GM15510 (cell line): Measurements from ENCODE around the gene RAD51B.

Experiments
- POLR2A ChIP-seq: IDR thresholded peaks from 3 replicates; pipeline ENCODE4 v1.6.1; 2011; ENCODE audit warnings: borderline replicate concordance; ENCODE audit not compliant: insufficient read length; ENCODE audit errors: extremely low read depth

The RAD51B gene

GRCh38 chr14:68598621-68599447, 779.3 kb downstream of the RAD51B start:
- TF ChIP-seq POLR2A = no peak

GRCh38 chr14:68599896-68600610, 780.5 kb downstream of the RAD51B start:
- no peak for TF ChIP-seq POLR2A

- no peak for TF ChIP-seq POLR2A
Measured at GRCh38 chr14:68602507-68602906, 782.9 kb downstream of the RAD51B start.

GRCh38 chr14:68603533-68604360, 784.2 kb downstream of the RAD51B start:
- no peak for TF ChIP-seq POLR2A

- no peak for TF ChIP-seq POLR2A
Measured at GRCh38 chr14:68604361-68604730, 784.8 kb downstream of the RAD51B start.

- TF ChIP-seq POLR2A = no peak
Measured at GRCh38 chr14:68604822-68605221, 785.2 kb downstream of the RAD51B start.

GRCh38 chr14:68606176-68606575, 786.6 kb downstream of the RAD51B start:
- no peak for TF ChIP-seq POLR2A

- TF ChIP-seq POLR2A = no peak
Measured at GRCh38 chr14:68606644-68607043, 787.1 kb downstream of the RAD51B start.

- TF ChIP-seq POLR2A = no peak
Measured at GRCh38 chr14:68607081-68607866, 787.7 kb downstream of the RAD51B start.

- no peak for TF ChIP-seq POLR2A
Measured at GRCh38 chr14:68607867-68608573, 788.4 kb downstream of the RAD51B start.

GRCh38 chr14:68608574-68608962, 789.0 kb downstream of the RAD51B start:
- no peak for TF ChIP-seq POLR2A

GRCh38 chr14:68609012-68609411, 789.4 kb downstream of the RAD51B start:
- no peak for TF ChIP-seq POLR2A

- no peak for TF ChIP-seq POLR2A
Measured at GRCh38 chr14:68610251-68610793, 790.7 kb downstream of the RAD51B start.
